HG02970 (cell line): ENCODE measurements around the gene GPC5.

Experiments
- ATAC-seq: cut with Tn5 transposase; IDR thresholded peaks from one replicate; pipeline ENCODE4 v1.9.1; 2021; ENCODE audit warnings: mild to moderate bottlenecking, moderate library complexity, moderate number of reproducible peaks; ENCODE audit not compliant: unreplicated experiment, low FRiP score

GPC5 gene

DNA sequence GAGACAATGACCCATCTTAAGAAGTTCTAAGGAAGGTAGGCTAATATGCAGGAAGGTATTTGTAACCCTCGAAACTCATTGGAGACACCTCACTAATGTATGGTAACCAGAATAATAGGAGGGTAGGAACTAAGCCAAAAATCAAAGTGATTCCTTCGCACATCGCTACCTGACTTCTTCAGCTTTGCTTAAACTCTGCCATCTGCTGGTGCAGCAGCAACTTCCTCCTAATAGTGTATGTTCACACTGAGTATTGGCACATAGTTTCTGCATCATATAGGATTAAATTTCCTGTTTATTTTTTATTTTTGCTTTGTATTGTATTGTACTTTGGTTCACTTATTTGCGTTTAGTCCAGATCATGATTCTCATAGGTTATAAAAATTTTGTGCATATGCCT, 676.2 kb downstream of the GPC5 start:
- ATAC-seq = no peak

GRCh38 chr13:92097337-92097903, 699.0 kb downstream of the GPC5 start:
- no peak for ATAC-seq

- ATAC-seq = no peak
These were observed 703.4 kb downstream of the GPC5 start for GRCh38 chr13:92101801-92102200.

- no peak for ATAC-seq
These were observed 705.3 kb downstream of the GPC5 start for GRCh38 chr13:92103689-92104153.

DNA sequence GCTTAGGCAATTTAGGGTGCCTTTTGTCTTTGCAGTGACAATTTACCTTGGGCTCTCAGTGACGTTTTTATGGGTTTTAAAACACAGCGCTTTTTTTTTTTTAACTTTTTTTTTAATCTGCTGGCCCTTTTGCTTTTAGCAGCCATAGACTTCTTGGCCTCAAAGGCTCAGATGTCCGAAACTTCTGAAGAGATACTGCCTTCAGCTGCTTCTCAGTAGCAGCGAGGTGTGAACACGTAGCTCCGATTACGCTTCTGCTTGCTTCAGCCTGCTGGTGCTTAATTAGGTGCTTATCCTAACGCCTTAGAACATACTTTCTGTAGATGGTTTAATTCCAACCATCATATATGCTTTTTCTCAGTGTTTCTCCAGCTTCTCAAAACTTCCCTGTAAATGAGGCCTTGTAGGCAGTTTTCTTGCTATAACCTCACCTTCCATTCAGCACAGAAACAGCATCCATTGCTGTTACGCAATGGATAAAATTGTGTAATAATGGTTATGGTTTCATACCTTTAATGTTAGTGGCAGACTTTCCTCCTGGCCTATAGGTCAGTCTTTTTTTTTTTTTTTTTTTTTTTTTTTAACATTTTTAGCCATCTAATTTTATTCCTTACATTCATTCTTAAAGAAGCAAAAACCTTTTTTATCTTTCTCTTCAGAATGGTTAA, 723.9 kb downstream of the GPC5 start:
- no peak for ATAC-seq

DNA sequence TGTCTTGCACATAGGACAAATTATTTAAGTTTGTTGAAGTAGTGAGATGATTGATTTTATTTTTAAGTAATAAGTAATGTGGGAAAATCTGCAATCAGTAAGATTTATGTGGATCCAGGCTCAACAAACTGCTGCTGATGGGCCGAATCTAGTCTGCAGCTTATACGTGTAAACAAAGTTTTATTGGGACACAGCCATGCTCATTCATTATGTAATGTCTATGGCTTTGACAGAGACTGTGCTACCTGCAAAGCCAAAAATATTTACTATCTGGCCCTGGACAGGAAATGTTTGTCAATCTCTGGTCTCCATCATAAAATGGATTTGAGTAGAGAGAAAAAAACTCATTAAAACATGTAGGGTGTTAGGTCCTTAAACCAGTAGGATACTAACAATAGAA, 728.0 kb downstream of the GPC5 start:
- no peak for ATAC-seq

- no peak for ATAC-seq
These were observed 737.1 kb downstream of the GPC5 start for GRCh38 chr13:92135509-92135908.

- ATAC-seq = no peak
These were observed 738.2 kb downstream of the GPC5 start for GRCh38 chr13:92136449-92137155.

DNA sequence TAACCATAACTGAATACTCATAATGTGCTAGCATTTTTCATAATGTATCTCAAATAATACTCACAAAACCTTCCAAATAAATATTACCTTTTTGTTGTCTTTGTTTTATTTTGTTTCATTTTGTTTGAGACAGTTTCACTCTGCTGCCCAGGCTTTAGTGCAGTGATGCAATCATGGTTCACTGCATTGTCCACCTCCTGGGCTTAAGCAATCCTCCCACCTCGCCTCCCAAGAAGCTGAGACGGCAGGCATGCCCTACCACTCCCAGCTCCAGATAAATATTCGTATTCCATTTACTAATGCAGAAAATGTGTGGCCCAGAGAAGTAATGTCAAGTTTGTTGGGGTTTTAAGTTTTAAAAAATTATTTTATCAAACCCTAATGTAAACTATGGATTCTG, 739.1 kb downstream of the GPC5 start:
- no peak for ATAC-seq

DNA sequence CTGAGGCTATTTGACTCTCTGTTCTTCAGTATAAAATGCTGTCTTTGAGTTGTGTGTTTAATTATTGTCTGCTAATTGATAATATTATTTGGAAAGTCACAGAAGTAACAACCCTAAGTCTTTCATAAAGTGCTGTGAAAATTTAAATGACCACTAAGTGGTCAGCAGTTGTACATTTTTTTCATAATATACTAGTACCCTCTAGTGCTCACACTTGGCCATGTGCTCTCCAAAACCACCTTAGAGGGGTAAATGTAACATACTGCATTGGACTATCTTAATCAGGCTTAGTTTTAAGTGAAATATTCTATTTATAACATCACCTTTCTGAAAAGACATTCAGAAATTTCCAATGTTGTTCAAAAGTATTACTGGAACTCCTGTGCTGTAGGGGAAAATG, 745.3 kb downstream of the GPC5 start:
- ATAC-seq = no peak

GRCh38 chr13:92150606-92151005, 752.2 kb downstream of the GPC5 start:
- no peak for ATAC-seq

DNA sequence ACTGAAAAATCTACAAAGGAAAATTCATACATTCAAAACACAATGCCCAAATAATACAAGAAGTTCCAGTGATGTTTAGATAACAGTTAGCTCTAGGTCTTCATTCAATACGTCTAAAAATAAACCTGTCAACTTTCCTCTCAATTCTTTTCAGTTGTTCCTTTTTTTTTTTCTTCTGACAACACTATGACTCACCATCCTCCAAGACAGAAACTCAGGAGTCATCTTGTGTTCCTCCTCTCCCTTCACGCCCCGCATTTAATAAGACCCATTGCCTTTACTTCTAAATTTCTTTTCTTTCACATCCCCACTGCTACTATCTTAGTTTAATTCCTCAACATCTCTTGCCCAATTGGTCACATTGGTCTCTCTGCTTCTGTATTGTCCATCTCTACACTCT, 759.9 kb downstream of the GPC5 start:
- ATAC-seq = no peak

DNA sequence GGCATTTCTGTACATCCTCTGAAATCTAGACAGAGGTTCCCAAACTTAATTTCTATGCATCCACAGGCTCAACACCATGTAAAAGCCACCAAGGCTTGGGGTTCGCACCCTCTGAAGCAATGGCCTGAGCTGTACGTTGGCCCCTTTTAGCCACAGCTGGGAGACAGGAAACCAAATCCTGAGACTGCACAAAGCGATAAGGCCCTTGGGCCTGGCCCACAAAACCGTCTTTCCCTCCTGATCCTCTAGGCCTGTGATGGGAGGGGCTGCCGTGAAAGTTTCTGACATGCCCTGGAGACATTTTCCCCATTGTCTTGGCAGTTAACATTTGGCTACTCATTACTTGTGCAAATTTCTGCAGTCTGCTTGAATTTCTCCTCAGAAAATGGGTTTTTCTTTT, 766.4 kb downstream of the GPC5 start:
- no peak for ATAC-seq

DNA sequence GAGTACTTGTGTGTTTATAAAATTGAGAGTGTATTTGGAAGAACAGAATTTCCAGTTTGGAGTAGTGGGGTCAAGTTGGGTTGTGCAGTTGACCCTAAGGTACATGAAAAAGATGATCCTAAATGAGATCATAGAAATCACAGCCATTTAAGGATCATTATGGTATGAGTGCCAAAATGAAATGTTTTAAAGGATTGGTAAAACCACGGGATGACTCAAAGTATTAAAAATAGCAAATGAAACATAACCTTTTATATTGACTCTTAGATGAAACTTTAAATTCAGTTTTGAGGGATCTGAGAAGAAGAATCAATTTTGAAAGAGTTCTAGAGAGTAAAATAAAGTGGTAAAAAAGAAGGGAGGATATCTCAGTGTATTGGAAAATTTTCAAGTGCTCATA, 773.8 kb downstream of the GPC5 start:
- no peak for ATAC-seq

- no peak for ATAC-seq
These were observed 774.8 kb downstream of the GPC5 start for GRCh38 chr13:92173254-92173653.

- no peak for ATAC-seq
These were observed 776.9 kb downstream of the GPC5 start for GRCh38 chr13:92175330-92175729.

GRCh38 chr13:92177966-92178365, 779.5 kb downstream of the GPC5 start:
- no peak for ATAC-seq

GRCh38 chr13:92179223-92179622, 780.8 kb downstream of the GPC5 start:
- ATAC-seq = no peak

GRCh38 chr13:92187378-92187989, 789.1 kb downstream of the GPC5 start:
- ATAC-seq = peak; percentile 68

DNA sequence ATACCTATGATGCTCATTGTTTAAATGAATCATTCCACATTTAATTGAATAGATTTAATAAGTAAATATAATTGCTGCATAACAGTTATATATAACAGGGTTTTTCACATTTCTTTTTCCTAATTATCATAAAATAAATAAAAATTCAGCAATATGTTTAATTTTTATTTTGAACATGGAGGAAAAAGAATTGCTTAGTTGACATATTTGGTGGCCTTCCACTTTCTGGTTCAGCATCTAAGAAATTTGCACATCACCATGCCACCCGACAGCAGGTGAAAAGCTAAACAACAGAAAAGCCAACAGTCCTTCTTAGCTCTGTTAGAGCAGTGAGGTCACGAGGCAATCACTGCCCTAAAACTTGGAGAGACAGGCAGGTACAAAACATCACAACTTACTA, 790.2 kb downstream of the GPC5 start:
- ATAC-seq = no peak

DNA sequence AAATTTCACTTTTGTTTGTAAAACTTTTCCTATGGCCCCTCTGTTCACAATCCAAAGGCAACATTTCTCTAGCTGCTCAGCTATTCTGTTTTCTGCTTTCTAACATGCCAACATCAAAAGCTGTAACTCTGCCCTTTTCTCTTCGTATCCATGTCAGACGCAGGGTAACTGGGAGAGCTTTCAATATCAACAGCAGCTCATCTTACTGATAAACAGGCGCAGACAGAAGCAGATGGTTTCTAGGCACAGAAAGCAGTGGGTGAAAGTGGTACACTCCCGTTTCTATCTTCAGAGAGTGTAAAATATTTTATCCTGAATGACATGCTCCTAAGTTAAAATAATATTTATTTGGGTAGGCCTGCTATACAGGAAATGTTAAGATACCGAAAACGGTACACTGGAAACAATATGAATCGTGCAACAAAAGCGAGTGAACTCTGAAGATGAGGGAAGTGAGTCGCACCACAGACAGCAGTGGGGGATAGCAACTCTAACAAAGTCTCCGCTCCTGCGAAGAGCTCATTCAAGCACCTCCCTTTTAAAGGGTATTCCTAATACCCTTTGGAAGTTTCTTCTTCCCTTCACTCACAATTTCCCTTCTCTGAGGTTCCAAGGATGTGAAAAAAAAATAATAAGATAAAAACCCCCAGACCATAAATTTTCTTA, 798.3 kb downstream of the GPC5 start:
- no peak for ATAC-seq
